ENCODE results near the gene NCAPD3. TPM values are rescaled to one million over a fixed set of nuclear protein-coding genes. Genes with fewer than 3 reads are reported as not detected.

Gene NCAPD3
- total and polyA plus RNA-seq, 9 of the 15 experiments (the other 6 are each of a cell fraction or from before 2014, with no cell fraction given) = 23.6 to 80.6 (median 58.6) TPM

DNA sequence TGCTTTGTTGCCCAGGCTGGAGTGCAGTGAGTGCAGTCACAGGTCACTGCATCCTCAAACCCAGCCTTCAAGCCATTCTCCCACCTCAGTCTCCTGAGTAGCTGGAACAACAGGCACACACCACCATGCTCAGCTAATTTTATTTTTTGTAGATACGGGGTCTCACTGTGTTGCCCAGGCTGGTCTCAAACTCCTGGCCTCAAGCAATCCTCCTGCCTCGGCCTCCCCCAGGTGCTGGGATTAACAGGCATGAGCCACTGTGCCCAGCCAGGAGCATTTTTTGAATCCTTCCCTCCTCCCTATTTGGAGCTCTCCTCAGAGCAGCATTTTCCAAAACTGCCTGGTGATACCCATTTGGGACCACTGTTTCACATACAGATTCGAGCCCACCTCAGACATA, 77.2 kb downstream of the NCAPD3 start (continued):
- TF ChIP-seq, protein P1, sequence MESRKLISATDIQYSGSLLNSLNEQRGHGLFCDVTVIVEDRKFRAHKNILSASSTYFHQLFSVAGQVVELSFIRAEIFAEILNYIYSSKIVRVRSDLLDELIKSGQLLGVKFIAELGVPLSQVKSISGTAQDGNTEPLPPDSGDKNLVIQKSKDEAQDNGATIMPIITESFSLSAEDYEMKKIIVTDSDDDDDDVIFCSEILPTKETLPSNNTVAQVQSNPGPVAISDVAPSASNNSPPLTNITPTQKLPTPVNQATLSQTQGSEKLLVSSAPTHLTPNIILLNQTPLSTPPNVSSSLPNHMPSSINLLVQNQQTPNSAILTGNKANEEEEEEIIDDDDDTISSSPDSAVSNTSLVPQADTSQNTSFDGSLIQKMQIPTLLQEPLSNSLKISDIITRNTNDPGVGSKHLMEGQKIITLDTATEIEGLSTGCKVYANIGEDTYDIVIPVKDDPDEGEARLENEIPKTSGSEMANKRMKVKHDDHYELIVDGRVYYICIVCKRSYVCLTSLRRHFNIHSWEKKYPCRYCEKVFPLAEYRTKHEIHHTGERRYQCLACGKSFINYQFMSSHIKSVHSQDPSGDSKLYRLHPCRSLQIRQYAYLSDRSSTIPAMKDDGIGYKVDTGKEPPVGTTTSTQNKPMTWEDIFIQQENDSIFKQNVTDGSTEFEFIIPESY (CRISPR knock-in tag; IDR thresholded peaks at IDR 0.05) = no peak
- TF ChIP-seq, protein P2, sequence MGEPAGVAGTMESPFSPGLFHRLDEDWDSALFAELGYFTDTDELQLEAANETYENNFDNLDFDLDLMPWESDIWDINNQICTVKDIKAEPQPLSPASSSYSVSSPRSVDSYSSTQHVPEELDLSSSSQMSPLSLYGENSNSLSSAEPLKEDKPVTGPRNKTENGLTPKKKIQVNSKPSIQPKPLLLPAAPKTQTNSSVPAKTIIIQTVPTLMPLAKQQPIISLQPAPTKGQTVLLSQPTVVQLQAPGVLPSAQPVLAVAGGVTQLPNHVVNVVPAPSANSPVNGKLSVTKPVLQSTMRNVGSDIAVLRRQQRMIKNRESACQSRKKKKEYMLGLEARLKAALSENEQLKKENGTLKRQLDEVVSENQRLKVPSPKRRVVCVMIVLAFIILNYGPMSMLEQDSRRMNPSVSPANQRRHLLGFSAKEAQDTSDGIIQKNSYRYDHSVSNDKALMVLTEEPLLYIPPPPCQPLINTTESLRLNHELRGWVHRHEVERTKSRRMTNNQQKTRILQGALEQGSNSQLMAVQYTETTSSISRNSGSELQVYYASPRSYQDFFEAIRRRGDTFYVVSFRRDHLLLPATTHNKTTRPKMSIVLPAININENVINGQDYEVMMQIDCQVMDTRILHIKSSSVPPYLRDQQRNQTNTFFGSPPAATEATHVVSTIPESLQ (CRISPR knock-in tag; IDR thresholded peaks at IDR 0.05) = no peak
- TF ChIP-seq MEF2D (tag; conservative IDR thresholded peaks at IDR 0.05; ENCODE audit: low read depth) = no peak
- no peak for TF ChIP-seq JUND (IDR thresholded peaks at IDR 0.05; ENCODE audit: borderline replicate concordance, low read depth, low read length)
- no peak for TF ChIP-seq JUND (tag; IDR thresholded peaks at IDR 0.05; ENCODE audit: borderline replicate concordance, low read depth, low read length)

DNA sequence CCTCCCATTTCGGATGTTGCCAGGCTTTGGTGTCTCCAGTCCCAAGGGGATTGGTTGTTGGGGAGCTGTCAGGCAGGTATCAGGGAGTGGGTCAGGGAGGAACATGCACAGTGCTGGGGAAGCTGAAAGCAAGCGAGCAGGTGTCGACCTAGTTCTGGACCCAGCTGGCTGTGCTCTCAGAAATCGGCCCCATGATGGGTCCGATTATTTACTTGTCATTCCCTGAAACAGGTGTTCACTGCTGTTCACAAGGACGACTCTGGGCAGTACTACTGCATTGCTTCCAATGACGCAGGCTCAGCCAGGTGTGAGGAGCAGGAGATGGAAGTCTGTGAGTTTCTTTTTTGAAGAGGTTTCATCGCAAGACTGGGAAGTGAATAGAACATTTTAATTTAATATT, 78.1 kb downstream of the NCAPD3 start:
- WGBS (ENCODE audit: insufficient coverage, low coverage, missing lambda C conversion rate) = 66% methylated on average over 8 of the region's 8 CpGs
- H3K27me3 ChIP-seq (ENCODE audit: control insufficient read depth in 2 of 2, insufficient read depth in 2 of 2, low read length in 2 of 2) = peaks cover 0 to 15% of the 10 kb centered on the region in 2 experiments; a peak in 2 of 5 replicates
- no peak overlapping the region for H3K9ac ChIP-seq (ENCODE audit: insufficient read depth in 1 of 2, low read depth in 2 of 2, low read length in 2 of 2)
- H3K4me2 ChIP-seq (ENCODE audit: insufficient read depth, low read length) = no peak overlapping the region
- no peak overlapping the region for H3K27ac ChIP-seq (ENCODE audit: extremely low read depth, low read depth, low read length)
- ChIA-PET POLR2A (interaction anchor here (0.7 kb wide), 1 partner anchor 302 kb away, joined by 3 read pairs; no protein-coding TSS in a partner anchor), CTCF (ENCODE audit: low intra/inter-chr PET ratio) (no interaction called here)
- H4K20me1 ChIP-seq (replicated peaks; ENCODE audit: control insufficient read depth, insufficient read depth, low read length) = no peaks in the 10 kb centered on the region
- H3K36me3 ChIP-seq (ENCODE audit: control insufficient read depth, insufficient read depth, low read length) = peaks cover 15% of the 10 kb centered on the region; the same call in 1 of the 3 replicates
- no peaks in the 10 kb centered on the region for H3K9me1 ChIP-seq (ENCODE audit: control insufficient read depth, insufficient read depth, low read length)
- FAIRE-seq (no peak), ATAC-seq (no peak), DNase-seq (ENCODE audit: extremely low read depth in 1 of 4, low spot score in 3 of 4) (no peak)
- no peak overlapping the region for H3K4me3 ChIP-seq
- intact Hi-C loops (cut with micrococcal nuclease) (no loop called here), in situ Hi-C loops (cut with MboI) (loop anchor here (10.0 kb wide), 1 partner anchor 221 kb away; no protein-coding TSS in a partner anchor)
- H3K79me2 ChIP-seq (ENCODE audit: control insufficient read depth, insufficient read depth, low read length) = no peaks in the 10 kb centered on the region
- H3K4me1 ChIP-seq (replicated peaks in 1 of 2; ENCODE audit: control insufficient read depth in 2 of 2, insufficient read depth in 2 of 2, low read length in 2 of 2) = no peaks in the 10 kb centered on the region
- no peak overlapping the region for H2AFZ ChIP-seq (ENCODE audit: low read depth, low read length)
- BruUV-seq (replicated peaks) = no TSS peak
- H3K9me3 ChIP-seq (replicated peaks; ENCODE audit: control insufficient read depth, insufficient read depth, low read depth, low read length) = no peaks in the 10 kb centered on the region
- TF ChIP-seq ZNF77 (CRISPR knock-in tag; IDR thresholded peaks at IDR 0.05) = no peak
- no peak for TF ChIP-seq LEF1 (IDR thresholded peaks at IDR 0.05)
- no peak for TF ChIP-seq ELF4 (CRISPR knock-in tag; IDR thresholded peaks at IDR 0.05)
- TF ChIP-seq, protein P3, sequence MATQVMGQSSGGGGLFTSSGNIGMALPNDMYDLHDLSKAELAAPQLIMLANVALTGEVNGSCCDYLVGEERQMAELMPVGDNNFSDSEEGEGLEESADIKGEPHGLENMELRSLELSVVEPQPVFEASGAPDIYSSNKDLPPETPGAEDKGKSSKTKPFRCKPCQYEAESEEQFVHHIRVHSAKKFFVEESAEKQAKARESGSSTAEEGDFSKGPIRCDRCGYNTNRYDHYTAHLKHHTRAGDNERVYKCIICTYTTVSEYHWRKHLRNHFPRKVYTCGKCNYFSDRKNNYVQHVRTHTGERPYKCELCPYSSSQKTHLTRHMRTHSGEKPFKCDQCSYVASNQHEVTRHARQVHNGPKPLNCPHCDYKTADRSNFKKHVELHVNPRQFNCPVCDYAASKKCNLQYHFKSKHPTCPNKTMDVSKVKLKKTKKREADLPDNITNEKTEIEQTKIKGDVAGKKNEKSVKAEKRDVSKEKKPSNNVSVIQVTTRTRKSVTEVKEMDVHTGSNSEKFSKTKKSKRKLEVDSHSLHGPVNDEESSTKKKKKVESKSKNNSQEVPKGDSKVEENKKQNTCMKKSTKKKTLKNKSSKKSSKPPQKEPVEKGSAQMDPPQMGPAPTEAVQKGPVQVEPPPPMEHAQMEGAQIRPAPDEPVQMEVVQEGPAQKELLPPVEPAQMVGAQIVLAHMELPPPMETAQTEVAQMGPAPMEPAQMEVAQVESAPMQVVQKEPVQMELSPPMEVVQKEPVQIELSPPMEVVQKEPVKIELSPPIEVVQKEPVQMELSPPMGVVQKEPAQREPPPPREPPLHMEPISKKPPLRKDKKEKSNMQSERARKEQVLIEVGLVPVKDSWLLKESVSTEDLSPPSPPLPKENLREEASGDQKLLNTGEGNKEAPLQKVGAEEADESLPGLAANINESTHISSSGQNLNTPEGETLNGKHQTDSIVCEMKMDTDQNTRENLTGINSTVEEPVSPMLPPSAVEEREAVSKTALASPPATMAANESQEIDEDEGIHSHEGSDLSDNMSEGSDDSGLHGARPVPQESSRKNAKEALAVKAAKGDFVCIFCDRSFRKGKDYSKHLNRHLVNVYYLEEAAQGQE (IDR thresholded peaks at IDR 0.05; ENCODE audit: borderline replicate concordance) = no peak
- TF ChIP-seq, protein P3 (CRISPR knock-in tag; IDR thresholded peaks at IDR 0.05; ENCODE audit: low read depth) = no peak
